GM12873 (cell line): ENCODE measurements around the gene DTX1.

Experiments
- TF ChIP-seq, protein P1 (sequence below): IDR thresholded peaks from 2 replicates; pipeline ENCODE4 v1.5.1; 2012; ENCODE audit warnings: low read depth, mild to moderate bottlenecking, moderate library complexity, low read length, control low read depth; ENCODE audit not compliant: insufficient read depth; ENCODE audit errors: missing control alignments

The DTX1 gene

DNA sequence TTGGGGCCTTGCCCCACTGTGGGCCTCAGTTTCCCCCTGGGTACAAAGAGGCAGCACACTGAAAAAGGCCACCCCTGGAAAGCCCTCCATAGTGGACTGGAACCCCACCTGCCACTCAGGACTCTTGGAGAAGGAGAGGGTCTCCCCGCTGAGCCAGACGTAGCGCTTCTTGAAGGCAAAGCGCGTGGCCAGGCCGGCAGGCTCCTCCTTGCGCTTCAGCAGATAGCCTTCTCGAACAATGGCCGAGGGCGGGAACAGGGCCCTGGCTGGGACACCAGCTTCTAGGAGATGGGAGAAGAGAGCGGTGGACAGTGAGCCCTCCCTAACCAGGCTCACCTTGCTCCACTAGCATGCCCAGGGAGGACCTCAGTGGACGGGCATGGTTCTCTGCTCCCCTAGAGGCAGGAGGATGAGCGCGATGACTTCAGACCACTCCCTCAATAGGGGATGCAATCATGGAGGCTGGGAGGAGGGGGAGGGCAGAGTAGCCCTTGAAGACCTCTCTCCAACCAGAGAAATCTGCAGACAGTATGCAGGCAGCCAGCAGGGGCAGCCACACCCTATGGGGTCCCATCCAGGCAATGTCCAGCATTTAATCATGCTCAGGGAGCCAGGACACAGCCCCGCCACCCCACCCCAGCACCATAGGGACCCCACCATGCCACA is 49.2 kb downstream of the DTX1 start:
- TF ChIP-seq, protein P1, sequence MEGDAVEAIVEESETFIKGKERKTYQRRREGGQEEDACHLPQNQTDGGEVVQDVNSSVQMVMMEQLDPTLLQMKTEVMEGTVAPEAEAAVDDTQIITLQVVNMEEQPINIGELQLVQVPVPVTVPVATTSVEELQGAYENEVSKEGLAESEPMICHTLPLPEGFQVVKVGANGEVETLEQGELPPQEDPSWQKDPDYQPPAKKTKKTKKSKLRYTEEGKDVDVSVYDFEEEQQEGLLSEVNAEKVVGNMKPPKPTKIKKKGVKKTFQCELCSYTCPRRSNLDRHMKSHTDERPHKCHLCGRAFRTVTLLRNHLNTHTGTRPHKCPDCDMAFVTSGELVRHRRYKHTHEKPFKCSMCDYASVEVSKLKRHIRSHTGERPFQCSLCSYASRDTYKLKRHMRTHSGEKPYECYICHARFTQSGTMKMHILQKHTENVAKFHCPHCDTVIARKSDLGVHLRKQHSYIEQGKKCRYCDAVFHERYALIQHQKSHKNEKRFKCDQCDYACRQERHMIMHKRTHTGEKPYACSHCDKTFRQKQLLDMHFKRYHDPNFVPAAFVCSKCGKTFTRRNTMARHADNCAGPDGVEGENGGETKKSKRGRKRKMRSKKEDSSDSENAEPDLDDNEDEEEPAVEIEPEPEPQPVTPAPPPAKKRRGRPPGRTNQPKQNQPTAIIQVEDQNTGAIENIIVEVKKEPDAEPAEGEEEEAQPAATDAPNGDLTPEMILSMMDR = no peak

DNA sequence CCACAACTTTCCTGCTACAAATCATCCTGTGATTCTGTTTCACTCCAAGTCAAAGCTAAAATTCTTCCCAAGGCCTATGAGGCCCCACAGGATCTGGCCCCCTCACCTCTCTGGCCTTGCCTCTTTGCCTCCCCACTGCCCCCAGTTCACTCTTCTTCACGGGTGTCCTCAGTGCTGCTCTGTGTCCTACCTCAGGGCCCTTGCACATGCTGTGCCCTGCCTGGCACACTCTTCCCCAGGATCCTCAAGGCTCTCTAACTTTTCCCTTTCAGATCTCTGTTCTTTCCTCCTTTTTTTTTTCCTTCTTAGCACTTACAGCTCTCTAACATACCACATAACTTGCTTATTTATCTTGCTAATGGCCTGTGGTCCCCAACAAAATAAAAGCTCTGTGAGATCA is 49.8 kb downstream of the DTX1 start:
- TF ChIP-seq, protein P1 = no peak

DNA sequence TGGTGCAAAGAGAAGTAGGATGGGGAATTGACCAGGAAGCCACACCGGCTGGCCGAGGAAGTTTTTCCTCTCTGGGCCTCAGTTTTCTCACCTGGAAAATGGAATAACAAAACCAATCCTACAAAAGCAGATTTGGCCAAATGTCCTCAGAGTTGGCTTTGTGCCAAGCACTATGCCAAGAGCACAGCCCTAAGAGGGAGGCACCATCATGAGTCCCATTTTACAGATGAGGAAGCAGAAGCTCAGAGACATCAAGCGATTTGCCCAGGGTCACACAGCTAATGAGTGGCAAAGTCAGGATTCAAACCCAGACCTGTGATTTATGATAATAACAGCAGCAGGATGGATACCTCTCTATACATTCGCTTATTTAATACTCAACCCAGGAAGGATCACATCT is 51.8 kb downstream of the DTX1 start:
- TF ChIP-seq, protein P1 = no peak

- TF ChIP-seq, protein P1 = no peak
Observed at GRCh38 chr12:113109360-113109759, 52.8 kb downstream of the DTX1 start.

GRCh38 chr12:113109872-113110599 is 53.5 kb downstream of the DTX1 start:
- TF ChIP-seq, protein P1 = no peak

DNA sequence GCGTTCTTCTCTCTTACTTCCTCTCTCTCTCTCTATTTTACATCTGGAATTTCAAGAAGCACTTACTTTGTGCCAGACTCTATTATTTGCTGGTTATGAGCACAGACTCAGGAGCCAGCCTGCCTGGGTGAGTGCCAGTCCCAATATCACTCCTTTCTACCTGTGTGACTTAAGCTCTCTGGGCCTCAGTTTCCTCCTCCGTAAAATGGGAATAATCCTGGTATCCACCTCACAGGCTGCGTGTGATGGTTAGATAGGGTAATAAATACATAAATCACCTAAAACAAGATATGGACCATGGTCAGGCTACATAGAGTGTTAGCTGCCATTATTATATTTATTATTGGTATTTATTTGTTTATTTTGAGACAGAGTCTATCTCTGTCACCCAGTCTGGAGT is 54.7 kb downstream of the DTX1 start:
- TF ChIP-seq, protein P1 = no peak

DNA sequence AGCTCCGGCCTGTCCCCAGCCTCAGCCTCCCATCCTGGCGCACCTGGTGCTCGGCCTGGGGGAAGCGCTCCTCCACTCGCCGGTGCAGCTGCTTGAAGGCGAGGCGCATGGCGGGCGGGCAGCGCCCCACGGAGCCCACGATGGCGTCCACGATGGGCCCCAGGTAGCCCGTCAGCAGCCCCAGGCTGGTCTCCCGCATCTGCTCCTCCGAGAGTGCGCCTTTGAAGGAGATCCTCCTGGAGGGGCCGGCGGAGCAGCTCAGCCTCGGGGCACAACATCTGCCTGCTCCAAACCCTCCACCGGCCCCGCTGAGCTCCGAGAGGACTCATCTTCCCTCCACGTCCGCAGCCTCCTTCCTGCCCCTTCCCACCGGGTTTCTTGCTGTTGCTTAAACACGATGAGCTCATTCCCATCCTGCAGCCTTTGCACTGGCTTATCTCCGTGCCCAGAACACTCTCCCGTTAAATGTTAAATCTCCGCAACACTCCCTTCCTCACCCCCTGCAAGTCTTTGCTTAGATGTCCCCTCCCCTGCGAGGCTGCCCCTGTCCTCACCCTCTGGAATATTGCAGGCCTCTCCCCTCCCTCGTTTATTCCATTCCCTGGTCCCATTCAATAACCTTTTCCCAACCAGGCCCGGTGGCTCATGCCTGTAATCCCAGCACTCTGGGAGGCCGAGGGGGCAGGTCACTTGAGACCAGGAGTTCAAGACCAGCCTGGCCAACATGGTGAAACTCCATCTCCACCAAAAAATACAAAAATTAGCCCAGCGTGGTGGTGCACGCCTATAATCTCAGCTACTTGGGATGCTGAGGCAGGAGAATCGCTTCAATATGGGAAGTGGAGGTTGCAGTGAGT is 55.7 kb downstream of the DTX1 start:
- TF ChIP-seq, protein P1 = no peak
